ENCODE data around the gene CEMIP.

GRCh38 chr15:80811781-80812315 lies 32.7 kb downstream of the CEMIP start:
- TF ChIP-seq CTCF (IDR thresholded peaks at IDR 0.05) (no peak), POLR2A (IDR thresholded peaks at IDR 0.05) (no peak)

Measured in adrenal gland (tissue), 5 donors.